HL-60/S4 treated with phorbol 12-myristate 13-acetate at 8.2 ng/mL for 4 days and 3 days (cell line): ENCODE results near the gene ITIH1.

Experiments used
- in situ Hi-C: fragments of 300-500 bp; cut with MboI; formaldehyde crosslinking; loops from 2 replicates; pipeline ENCODE4 v1.15.0; 2022; ENCODE audit warnings: low sequenced_read_pairs

The ITIH1 gene

GRCh38 chr3:52834871-52835501 is 57.6 kb downstream of the ITIH1 start, which contains the start of gene MUSTN1:
Gene MUSTN1 (minus strand): TSS chr3:52835019. CDS start chr3:52834948, 71 bp downstream.
- in situ Hi-C loops: no loop called here

DNA sequence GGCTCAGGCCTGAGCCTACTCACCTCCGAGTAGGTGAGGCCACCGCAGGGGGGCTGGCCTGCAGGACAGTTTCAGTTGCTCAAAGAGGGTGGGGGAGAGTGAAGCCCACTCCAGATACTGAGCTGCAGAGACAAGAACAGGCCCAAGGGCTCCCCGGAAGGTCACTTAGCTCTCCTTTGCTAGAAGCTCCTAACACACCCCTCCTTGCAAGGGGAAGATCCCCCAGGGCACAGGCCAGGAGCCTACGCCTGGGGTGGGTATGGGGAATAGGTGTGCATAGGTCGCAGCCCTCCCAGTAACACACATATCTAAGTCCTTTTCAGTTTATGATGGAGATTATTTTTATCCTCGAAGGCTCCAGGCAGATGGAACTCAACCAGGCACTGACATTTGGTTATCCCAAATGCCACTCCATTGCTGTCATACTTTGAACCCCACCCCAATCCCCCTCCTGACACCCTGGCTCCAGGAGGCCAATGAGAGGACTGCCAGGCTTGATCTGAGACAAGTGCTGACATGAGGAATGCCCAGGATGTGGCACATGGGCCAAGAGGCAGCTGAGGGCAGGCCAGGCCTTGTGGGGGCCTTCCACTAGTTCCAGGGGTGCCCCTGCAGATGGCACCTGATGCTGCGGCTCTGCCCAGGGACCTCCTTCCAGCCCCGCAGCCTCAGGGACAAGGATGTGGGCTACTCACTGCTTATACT is 58.5 kb downstream of the ITIH1 start:
- in situ Hi-C loops: no loop called here

- in situ Hi-C loops: no loop called here
Observed at GRCh38 chr3:52836471-52836845, 59.1 kb downstream of the ITIH1 start.

- in situ Hi-C loops: no loop called here
Observed at GRCh38 chr3:52836986-52837385, 59.6 kb downstream of the ITIH1 start.

GRCh38 chr3:52838561-52839267 is 61.3 kb downstream of the ITIH1 start:
- in situ Hi-C loops: no loop called here

- in situ Hi-C loops: no loop called here
Observed at GRCh38 chr3:52839268-52839575, 61.8 kb downstream of the ITIH1 start.

DNA sequence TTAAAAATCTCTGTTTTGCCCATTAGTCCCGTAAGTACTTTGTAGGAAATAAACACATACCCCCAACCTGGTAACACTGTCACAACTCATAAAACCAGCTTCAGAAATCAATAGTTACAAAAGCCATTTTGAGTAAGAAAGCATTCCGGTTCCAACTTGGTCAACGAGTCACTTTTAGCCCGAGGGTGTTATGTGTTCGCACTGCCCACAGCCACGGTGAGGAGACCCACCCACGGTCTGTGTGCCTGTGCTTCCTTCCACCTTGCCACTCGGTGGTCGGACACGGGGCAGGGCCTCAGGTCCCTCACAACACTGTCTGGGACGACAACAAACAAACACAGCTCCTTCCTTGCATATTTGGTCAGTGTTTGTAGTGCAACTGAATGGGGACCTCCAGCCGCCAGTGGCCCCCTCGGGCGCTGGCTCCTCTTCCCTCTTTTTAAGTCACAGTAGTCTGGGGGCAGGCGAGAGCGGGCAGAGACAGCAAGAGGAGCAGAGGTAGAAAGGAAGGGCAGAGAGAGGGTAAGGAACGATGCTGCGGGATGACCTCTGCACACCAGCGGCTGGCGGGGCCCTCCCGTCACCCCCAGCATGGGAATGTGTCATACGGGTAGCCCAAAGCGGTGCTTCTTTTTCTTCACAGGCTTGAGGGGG is 62.6 kb downstream of the ITIH1 start:
- in situ Hi-C loops: no loop called here

GRCh38 chr3:52841211-52841980 is 64.0 kb downstream of the ITIH1 start:
- in situ Hi-C loops: no loop called here
